ENCODE measurements around the gene OR9A2. TPM values are rescaled to one million over a fixed set of nuclear protein-coding genes. Genes with fewer than 3 reads are reported as not detected.
"Not testable (repeated sequence)": the region's sequence is repeated elsewhere in the genome, so short reads cannot be mapped to it uniquely, and the experiment has no call there.

Gene OR9A2
- total RNA-seq, 1 donor from 2014 or later: 1.1 TPM

GRCh38 chr7:143016996-143017395, 9.9 kb downstream of the OR9A2 start:
- DNase-seq: no peak

- no peak for DNase-seq
Measured at GRCh38 chr7:143015926-143016490, 10.9 kb downstream of the OR9A2 start.

DNA sequence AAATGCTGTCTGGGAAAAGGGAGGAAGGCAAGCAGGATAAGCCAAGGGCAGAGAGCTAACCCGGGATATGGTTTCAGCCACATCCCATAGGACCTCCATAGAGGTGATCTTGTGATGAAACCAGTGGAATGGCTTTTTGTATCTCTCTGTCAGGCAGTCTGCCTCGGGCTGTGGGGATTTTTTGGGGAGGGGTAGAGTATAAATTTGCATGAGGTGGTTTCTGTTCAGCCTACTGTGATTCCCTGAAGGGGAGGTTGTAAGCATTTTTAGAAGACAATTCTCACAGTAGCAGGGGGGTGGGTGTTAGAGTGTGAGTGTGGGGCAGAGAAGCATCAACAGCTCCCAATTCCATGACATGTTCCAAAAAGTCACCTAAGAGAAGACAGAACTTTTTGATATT, 11.8 kb downstream of the OR9A2 start:
- DNase-seq: no peak

DNA sequence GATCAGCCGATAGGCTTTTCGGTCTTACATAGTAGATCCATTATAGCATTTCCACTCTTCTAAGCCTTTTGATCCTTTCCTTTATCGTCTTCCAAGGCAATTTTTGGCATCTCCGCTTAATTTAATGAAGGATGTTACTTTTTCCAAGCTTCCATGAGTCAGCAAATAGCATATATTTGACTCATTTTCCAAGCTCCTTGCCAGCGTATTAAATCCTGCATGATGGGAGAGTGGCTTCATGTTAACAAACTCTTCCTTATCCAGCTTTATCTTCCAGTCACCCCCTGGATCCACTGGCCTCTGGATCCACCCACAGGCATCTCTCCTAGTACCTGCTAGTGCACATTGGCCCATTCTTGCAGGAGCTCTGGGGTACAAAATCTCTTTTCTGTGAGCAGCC, 13.0 kb downstream of the OR9A2 start:
- no peak for DNase-seq

GRCh38 chr7:143013473-143013872, 13.5 kb downstream of the OR9A2 start:
- DNase-seq: no peak

GRCh38 chr7:143012409-143012808, 14.5 kb downstream of the OR9A2 start:
- no peak for DNase-seq

GRCh38 chr7:143012001-143012400, 14.9 kb downstream of the OR9A2 start:
- no peak for DNase-seq

DNA sequence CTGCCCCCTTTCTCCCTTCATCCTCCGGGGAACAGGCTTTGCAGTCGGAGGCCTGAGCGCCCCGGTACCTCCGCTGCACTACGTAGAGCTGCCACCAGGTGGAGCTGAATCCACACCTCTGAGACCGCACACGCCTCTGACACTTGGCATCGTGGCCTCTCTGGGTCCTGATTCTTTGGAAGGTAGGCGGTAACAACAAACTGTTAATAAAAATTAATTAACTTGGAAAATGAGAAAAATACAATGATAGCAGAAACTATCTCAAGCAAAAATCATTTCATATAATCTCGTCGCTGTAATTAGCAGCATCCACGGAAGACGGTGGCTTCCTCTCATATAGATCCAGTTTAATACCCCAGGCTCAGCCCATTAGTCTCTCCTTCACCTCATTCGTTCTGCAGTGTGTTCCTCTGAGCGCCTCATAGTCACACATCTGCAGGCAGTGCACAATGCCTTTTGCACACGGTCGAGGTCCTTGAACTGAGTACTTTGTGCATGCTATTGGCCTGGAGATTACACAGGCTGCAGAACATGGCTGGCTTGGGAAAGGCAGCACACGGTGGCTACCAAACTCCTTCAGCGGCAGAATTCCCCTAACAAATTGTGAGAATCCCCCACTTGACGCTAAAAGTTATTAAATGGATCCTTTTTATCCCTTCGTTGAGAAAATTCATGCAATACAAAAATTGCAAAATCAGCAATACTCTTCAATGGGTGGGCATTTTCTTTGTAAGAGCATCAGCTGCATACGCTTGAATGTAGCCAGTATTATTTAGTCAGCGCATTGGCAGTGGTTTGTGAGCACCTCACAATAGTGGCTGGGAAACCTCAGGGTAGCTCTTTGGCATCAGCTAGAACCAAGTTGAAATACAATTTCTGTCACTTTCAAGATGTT, 18.7 kb downstream of the OR9A2 start:
- peak; percentile 40 for DNase-seq

DNA sequence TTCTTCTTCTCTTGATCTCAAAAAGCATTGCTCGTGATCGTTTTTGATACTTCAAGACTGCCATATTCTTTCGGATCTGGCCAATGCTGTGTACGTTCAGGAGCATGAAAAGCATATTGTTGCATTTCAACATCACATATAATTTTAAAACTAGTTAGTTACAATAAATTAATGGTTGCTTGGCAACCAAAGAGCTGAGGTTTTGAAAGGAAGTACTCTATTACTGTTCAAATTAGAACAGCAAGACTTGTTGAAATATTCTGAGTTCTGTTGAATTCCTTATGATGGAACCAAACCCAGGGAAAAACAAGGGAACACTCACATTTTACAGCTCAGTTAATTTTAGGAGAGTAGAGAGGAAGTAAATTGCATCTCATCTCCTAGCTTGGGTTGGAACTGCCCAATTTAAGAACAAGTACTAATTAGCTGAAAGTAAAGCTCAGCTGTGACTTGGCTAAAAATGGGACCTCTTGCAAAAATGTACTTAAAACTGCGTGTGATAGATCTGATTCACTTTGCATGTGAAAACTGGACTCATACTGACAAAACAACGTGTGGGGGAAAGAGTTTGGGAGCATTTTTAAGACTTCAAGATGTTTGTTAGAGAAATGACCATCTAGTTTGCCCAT, 21.2 kb downstream of the OR9A2 start:
- no peak for DNase-seq

- no peak for DNase-seq
Measured at GRCh38 chr7:143003393-143004051, 23.4 kb downstream of the OR9A2 start.

- no peak for DNase-seq
Measured at GRCh38 chr7:143002898-143003297, 24.0 kb downstream of the OR9A2 start.

- no peak for DNase-seq
Measured at GRCh38 chr7:143002106-143002505, 24.8 kb downstream of the OR9A2 start.

GRCh38 chr7:143000648-143001047, 26.3 kb downstream of the OR9A2 start:
- no peak for DNase-seq

GRCh38 chr7:142999793-143000192, 27.1 kb downstream of the OR9A2 start:
- DNase-seq: no peak

GRCh38 chr7:142998966-142999365, 28.0 kb downstream of the OR9A2 start:
- no peak for DNase-seq

GRCh38 chr7:142997456-142997989, 29.4 kb downstream of the OR9A2 start:
- no peak for DNase-seq

- DNase-seq: no peak
Measured at GRCh38 chr7:142992427-142992826, 34.5 kb downstream of the OR9A2 start.

- DNase-seq: no peak
Measured at GRCh38 chr7:142984297-142984696, 42.6 kb downstream of the OR9A2 start.

DNA sequence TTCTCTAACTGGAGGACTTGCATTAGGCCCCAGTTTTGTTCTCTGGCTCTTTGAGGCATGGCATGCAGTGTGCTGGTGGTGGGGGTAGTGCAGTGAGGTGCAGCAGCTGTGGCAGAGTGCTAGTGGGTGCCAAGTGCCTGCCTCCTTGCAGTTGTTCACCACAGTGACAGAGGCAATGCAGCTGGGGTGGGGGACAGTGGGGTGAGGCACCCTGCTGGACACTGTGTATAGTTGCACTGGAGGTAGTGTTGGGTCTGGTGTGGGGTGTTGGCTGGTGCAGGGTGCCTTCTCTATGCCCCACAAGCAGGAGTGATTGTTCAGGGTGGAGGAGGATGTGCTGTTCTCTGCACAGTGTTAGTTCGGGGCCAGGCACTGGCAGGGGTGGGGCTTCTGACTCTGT, 43.1 kb downstream of the OR9A2 start:
- no peak for DNase-seq

DNA sequence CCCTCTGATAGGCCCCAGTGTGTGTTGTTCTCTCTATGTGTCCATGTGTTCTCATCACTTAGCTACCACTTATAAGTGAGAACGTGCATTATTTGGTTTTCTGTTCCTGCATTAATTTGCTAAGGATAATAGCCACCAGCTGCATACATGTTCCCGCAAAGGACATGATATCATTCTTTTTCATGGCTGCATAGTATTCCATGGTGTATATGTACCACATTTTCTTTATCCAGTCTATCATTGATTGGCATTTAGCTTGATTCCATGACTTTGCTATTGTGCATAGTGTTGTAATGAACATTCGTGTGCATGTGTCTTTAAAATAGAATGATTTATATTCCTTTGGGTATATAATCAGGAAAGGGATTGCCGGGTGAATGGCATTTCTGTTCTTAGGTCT, 48.5 kb downstream of the OR9A2 start:
- DNase-seq: not testable (repeated sequence)
